ENCODE data around the gene ANKRD28.

Gene ANKRD28

GRCh38 chr3:15722877-15723623 is 74.7 kb downstream of the ANKRD28 start:
- no peak for DNase-seq (ENCODE audit: low spot score)

- DNase-seq (ENCODE audit: low spot score): no peak
These were observed 81.6 kb downstream of the ANKRD28 start for GRCh38 chr3:15716178-15716577.

GRCh38 chr3:15714448-15714847 is 83.3 kb downstream of the ANKRD28 start:
- DNase-seq (ENCODE audit: low spot score): no peak

- no peak for DNase-seq (ENCODE audit: low spot score)
These were observed 84.4 kb downstream of the ANKRD28 start for GRCh38 chr3:15713364-15713763.

GRCh38 chr3:15711281-15711680 is 86.5 kb downstream of the ANKRD28 start:
- DNase-seq (ENCODE audit: low spot score): no peak

- no peak for DNase-seq (ENCODE audit: low spot score)
These were observed 88.7 kb downstream of the ANKRD28 start for GRCh38 chr3:15708882-15709677.

GRCh38 chr3:15707779-15708178 is 90.0 kb downstream of the ANKRD28 start:
- DNase-seq (ENCODE audit: low spot score): no peak

GRCh38 chr3:15703346-15703745 is 94.4 kb downstream of the ANKRD28 start:
- no peak for DNase-seq (ENCODE audit: low spot score)

GRCh38 chr3:15694628-15695027 is 103.2 kb downstream of the ANKRD28 start:
- DNase-seq (ENCODE audit: low spot score): no peak

- DNase-seq (ENCODE audit: low spot score): no peak
These were observed 104.4 kb downstream of the ANKRD28 start for GRCh38 chr3:15693355-15693754.

GRCh38 chr3:15690748-15691147 is 107.0 kb downstream of the ANKRD28 start:
- no peak for DNase-seq (ENCODE audit: low spot score)

GRCh38 chr3:15690230-15690629 is 107.5 kb downstream of the ANKRD28 start:
- no peak for DNase-seq (ENCODE audit: low spot score)

- DNase-seq (ENCODE audit: low spot score): no peak
These were observed 111.9 kb downstream of the ANKRD28 start for GRCh38 chr3:15685927-15686326.

GRCh38 chr3:15683253-15683652 is 114.5 kb downstream of the ANKRD28 start:
- DNase-seq (ENCODE audit: low spot score): no peak

GRCh38 chr3:15682561-15683185 is 115.1 kb downstream of the ANKRD28 start:
- no peak for DNase-seq (ENCODE audit: low spot score)

- DNase-seq (ENCODE audit: low spot score): no peak
These were observed 116.1 kb downstream of the ANKRD28 start for GRCh38 chr3:15681668-15682067.

- DNase-seq (ENCODE audit: low spot score): no peak
These were observed 118.5 kb downstream of the ANKRD28 start for GRCh38 chr3:15679306-15679705.

GRCh38 chr3:15676259-15676658 is 121.5 kb downstream of the ANKRD28 start:
- no peak for DNase-seq (ENCODE audit: low spot score)

- DNase-seq (ENCODE audit: low spot score): no peak
These were observed 124.2 kb downstream of the ANKRD28 start for GRCh38 chr3:15673536-15673935.

GRCh38 chr3:15667484-15667883 is 130.3 kb downstream of the ANKRD28 start:
- DNase-seq (ENCODE audit: low spot score): no peak

GRCh38 chr3:15666277-15666676 is 131.5 kb downstream of the ANKRD28 start:
- DNase-seq (ENCODE audit: low spot score): no peak

- no peak for DNase-seq (ENCODE audit: low spot score)
These were observed 132.1 kb downstream of the ANKRD28 start for GRCh38 chr3:15665510-15666150.
